Lower lobe of right lung (tissue), 2 donors: ENCODE data around the gene FAM124A. TPM values are rescaled to one million over a fixed set of nuclear protein-coding genes. Genes with fewer than 3 reads are reported as not detected.

Experiments
- ATAC-seq, 2 donors: fragments of 200-7000 bp; cut with Tn5 transposase; one replicate each; pipeline ENCODE4 v1.9.1; 2020 to 2022; ENCODE audit warnings: mild to moderate bottlenecking in 2 of 2, moderate library complexity in 2 of 2
- DNase-seq: peaks from one replicate; pipeline ENCODE4 v3.0.0-alpha.2; 2020
- H3K27ac ChIP-seq: fragments of 200-600 bp; one replicate; pipeline ENCODE4 v1.8.0; 2022
- H3K27me3 ChIP-seq: fragments of 200-600 bp; one replicate; pipeline ENCODE4 v1.8.0; 2022; ENCODE audit warnings: low read depth
- H3K36me3 ChIP-seq: fragments of 200-600 bp; one replicate; pipeline ENCODE4 v1.8.0; 2022; ENCODE audit warnings: mild to moderate bottlenecking
- H3K4me1 ChIP-seq: fragments of 200-600 bp; one replicate; pipeline ENCODE4 v1.8.0; 2022
- H3K4me3 ChIP-seq: fragments of 200-600 bp; one replicate; pipeline ENCODE4 v1.8.0; 2022; ENCODE audit warnings: mild to moderate bottlenecking
- H3K9me3 ChIP-seq: fragments of 200-600 bp; one replicate; pipeline ENCODE4 v1.8.0; 2022
- CTCF ChIP-seq: fragments of 200-600 bp; IDR thresholded peaks from one replicate; pipeline ENCODE4 v1.8.0; 2022; ENCODE audit warnings: antibody characterized with exemption, mild to moderate bottlenecking
- intact Hi-C: fragments of 100-400 bp; cut with DNase I; formaldehyde crosslinking; loops from one replicate; pipeline ENCODE4 v1.11.0; 2022
- total RNA-seq: library from RNA; stranded (reverse); fragmentation: NEBNext Ultra II Directional; extraction: Animal tissue kit (Norgen Biotek cat#: 25700); gene quantifications from one replicate; pipeline ENCODE4 v1.2.1, GENCODE V29; 2021
- donor health status: DM: no; HTN: yes; CAD: no; lungs with severe emphysema.

Gene FAM124A
- total RNA-seq, 1 donor from 2014 or later, result 4.1 TPM

GRCh38 chr13:51333826-51334225 is 111.6 kb downstream of the FAM124A start:
- no peaks in the 10 kb centered on the region for H3K27me3 ChIP-seq
- TF ChIP-seq CTCF, result no peak
- DNase-seq, result no peak
- ATAC-seq, result no peak
- H3K9me3 ChIP-seq, result no peaks in the 10 kb centered on the region
- H3K4me3 ChIP-seq, result no peak overlapping the region
- no peaks in the 10 kb centered on the region for H3K4me1 ChIP-seq
- H3K27ac ChIP-seq, result no peak overlapping the region
- H3K36me3 ChIP-seq, result no peaks in the 10 kb centered on the region
- intact Hi-C loops, result no loop called here

Other genes with a start within 250 kb of the FAM124A start
- gene C13orf42, start 111.1 kb upstream of the FAM124A start, total RNA-seq, result not detected
- not detected for gene SERPINE3, start 117.3 kb downstream of the FAM124A start, total RNA-seq
- gene INTS6, start 230.6 kb downstream of the FAM124A start, total RNA-seq, result 29.5 TPM